T follicular helper cell (primary cell): Measurements from ENCODE around the gene OTOA.
"Not testable (repeated sequence)": the region's sequence is repeated elsewhere in the genome, so short reads cannot be mapped to it uniquely, and the experiment has no call there.

Experiments used
- DNase-seq: peaks from one replicate; pipeline ENCODE4 v3.0.0-alpha.2; 2020; ENCODE audit warnings: low read depth

The OTOA gene

DNA sequence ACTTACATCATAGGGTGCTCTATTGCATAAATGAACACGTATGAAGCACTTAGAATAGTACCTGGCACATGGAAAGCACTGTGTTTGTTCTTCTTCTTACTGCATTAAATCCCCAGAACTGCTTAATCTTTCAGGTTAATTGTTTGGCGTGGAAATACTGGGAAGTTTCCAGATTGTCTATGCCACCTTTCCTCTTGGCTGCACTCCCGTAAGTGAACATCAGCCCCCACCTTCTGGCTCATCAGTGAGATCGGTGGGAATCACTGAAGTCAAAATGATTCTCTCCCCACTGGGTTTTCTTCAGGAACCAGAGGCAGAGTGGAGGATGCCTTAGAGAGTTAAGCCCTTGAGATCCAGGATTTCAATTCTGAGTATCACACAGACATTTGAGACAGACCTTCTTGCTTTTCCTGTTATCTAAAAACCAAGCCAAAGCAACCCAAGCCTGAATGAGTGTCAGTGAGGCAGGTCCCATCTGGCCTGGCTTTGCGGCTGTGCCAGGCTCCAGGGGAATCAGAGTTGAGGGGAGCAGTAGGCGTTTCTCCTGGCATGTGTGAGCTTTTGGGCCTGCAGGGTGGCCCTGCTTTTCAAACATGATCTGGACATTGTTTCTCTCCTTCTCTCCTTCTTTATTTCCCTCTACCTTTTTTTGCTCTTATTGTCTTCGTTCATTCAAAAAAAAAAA lies 59.1 kb downstream of the OTOA start:
- no peak for DNase-seq

DNA sequence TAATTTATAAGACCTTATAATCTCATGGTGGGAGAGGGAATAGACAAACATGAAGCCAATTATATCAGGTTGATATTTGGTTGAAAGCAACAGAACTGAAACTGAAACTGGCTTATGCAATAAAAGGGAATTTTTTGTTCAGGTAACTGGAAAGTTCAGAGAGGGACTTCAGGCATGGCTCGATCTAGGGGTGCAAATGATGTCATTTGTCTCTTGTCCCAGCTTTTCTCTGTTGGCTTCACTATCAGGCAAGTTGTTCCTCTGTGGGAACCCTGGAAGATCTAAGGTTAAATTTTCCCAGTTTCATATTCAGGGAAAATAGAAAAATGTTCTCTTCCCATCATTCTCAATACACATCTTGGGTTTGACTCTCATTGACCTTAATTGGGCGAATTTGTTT lies 59.8 kb downstream of the OTOA start:
- no peak for DNase-seq

DNA sequence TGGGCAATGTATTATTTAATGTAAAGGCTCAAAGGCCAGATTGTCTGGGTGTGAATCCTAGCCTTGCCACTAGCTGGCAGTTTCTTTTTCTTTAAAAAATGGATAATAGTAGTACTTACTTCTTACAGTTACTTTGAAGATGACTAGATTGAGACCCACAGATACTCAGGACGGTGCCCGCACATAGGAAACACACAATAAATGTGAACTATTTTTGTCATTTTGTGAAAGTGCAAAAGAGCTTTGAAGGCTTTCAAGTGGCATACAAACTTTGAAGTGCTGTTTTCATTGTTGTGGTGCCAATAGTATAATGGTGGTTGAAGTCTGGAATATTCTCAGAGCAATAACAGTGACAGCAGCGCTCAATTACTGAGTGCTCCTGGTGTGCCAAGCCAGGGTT lies 63.6 kb downstream of the OTOA start:
- DNase-seq, result no peak

DNA sequence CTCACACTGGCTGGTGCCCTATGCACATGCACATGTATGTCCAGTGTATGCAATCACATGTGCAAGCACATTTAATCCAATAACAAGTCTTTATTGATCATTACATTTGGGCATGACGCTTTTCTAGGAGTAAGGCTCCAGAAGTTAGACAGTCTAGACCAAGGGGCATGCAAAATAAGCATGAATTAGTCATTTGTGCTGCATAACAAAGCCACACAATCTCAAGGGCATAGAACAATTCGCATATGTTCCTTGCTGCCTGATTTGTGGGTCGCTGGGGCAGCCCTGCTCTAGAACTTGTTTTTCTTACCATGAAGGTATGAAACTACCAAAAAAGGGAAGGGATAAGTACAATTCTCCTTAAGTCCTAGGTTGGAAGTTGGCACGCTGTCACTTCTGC lies 67.5 kb downstream of the OTOA start:
- DNase-seq, result not testable (repeated sequence)

DNA sequence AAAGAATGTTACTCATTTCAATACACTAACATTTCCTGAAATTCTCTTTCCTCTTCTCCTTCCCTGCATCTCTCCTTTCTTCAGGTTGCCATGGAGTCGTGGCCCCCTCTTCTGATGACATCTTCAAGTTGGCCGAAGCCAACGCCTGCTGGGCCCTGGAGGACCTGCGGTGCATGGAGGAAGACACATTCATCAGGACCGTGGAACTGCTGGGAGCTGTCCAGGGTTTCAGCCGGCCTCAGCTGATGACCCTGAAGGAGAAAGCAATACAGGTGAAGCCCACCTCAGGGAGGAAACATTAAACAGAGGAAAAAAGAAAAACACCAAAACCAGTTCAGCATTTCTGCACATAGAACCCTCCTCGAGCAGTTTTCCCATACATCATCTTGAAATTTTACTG lies 76.9 kb downstream of the OTOA start:
- DNase-seq, result not testable (repeated sequence)

DNA sequence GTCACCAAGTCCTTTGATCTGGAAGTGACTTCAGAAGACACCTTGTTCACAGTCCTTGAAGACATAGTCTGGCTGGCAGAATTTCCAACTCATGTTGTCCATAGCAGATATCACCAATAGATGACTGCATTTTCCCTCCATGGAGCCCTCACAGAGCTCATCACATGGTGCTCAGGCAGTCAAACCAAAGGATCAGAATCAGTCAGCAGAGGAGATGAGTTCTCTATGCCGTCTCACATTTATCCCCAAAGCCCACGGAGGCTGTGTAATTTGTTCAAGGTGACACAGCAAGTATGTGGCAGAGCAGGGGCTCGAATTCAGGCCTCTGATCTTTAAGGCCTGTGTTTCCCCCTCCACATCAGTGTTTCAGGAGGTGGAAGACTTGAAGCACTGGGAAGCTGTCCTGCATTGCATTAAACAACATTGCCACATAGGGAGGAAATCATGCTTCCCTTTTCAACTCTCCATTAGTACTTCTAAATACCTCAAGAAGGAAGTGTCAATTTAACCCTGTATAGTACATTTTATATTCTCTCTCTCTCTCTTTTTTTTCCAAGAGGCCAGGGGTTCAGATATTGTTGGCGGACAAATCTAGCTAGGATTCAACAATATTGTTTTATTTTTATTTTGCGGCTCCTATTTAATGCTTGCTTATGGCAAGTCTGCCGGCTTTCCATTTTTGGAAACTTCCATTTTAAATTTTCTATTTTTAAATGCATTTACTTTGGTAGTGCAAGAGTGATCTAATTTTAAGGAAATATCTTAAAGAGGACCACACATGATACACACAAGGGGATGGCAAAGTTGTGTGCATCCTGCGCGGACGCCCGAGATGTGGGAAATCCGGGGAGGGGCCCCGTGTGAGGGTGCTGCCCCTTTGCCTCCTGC lies 92.7 kb downstream of the OTOA start:
- DNase-seq, result not testable (repeated sequence)

DNA sequence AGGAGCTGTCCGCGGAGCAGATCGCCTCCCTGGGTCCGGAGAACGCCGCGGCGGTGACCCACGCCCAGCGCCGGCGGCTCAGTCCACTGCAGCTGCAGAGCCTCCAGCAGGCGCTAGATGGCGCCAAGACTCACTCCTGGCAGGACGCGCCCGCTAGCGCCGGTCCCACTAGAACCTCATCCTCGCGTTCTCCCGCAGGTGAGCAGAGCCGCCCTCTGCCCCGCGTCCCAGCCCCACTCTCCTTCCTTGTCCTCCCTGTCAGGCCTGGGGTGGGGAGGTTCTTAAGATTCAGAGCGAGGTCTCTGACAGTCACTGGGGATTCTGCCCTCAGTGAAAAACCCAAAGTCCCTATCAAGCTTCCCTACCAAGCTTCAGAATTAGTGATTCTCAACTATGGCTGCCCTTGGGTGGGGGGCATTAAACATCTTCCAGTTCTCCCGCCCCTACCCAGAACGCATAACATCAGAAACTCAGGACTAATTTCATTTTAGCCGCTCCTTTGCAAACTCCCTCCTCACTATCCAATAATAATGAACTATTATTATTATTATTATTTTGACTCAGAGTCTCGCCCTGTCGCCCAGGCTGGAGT lies 93.4 kb downstream of the OTOA start:
- DNase-seq, result not testable (repeated sequence)

DNA sequence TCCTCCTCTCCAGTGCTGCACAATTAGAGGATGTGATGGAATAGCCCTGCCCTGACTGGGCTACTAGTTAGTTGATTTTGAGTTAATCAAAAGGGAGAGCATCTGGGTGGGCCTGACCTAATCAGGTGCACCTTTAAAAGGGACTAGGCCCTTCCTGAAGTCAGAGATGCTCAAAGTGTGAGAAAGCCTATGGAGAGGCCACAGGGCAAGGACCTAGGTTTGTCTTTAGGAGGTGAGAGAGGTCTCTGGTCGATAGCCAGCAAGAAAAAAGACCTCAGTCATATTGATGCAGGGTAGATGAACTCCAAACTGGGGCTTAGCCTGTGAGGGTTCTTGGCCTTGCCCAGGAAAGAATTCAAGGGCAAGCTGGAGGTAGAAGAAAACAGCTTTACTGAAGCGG lies 104.5 kb downstream of the OTOA start:
- not testable (repeated sequence) for DNase-seq

- not testable (repeated sequence) for DNase-seq
These were observed 105.0 kb downstream of the OTOA start for GRCh38 chr16:21768810-21769209.

- DNase-seq, result not testable (repeated sequence)
These were observed 105.5 kb downstream of the OTOA start for GRCh38 chr16:21769284-21769683.

DNA sequence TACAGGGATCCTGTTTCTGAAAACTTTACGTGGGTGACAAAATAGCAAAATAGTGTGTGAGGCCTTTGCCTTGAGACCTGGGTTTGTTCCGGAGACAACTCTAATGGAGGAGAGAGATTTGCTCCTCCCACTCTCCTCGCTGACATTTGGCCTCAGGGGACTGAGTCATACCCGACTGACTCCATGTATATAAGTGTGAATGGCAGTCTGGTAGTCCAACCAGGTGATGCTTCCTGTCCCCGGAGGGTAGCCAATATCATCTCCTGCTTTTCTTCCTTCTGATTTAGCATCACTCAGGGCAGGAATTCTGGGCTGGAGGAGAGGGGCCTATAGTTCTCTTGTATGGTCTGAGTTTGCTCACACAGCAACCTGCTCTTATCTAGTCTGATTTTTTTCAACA lies 106.8 kb downstream of the OTOA start:
- not testable (repeated sequence) for DNase-seq

DNA sequence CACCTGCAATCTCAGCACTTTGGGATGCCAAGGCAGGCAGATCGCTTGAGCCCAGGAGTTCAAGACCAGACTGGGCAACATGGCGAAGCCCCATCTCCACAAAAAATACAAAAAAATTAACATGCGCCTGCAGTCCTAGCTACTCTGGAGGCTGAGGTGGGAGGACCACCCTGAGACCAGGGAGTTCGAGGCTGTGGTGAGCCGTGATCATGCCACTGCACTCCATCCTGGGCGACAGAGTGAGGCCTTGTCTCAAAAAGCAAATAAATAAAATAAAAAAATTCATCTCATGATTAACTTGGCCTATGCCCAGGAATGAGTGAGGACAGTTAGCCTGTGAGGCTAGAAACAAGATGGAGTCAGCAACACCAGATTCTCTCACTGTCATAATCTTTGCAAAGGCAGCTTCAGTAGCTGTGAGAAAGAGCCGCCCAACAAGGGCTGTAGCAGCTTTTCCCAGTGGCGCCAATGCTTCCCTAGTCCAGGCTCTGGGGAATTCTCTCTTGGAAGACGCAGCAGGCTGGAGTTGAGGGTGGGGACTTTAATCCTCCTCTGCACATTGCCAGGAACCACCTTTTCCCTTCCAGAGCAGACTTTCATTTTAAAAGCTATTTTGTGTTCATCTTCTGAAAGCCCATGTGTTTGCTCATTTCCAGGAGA lies 108.9 kb downstream of the OTOA start:
- DNase-seq, result not testable (repeated sequence)

DNA sequence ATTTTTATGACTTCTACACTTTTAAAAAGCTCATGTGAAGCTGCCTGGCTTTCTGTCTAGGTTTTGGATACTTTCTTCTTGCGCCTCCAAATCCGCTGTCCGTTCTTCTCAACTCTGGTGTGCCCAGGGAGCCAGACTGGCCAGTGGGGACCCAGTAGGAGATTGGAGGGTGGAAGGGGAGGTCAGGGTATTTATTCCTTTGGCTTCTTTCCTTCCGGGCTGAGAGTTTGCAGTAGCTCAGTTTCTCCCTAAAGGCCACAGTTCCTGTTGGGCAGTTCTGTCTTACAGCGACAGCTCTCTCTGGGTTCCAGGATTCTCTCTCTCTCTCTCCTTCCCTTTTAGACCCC lies 109.4 kb downstream of the OTOA start:
- DNase-seq, result not testable (repeated sequence)

DNA sequence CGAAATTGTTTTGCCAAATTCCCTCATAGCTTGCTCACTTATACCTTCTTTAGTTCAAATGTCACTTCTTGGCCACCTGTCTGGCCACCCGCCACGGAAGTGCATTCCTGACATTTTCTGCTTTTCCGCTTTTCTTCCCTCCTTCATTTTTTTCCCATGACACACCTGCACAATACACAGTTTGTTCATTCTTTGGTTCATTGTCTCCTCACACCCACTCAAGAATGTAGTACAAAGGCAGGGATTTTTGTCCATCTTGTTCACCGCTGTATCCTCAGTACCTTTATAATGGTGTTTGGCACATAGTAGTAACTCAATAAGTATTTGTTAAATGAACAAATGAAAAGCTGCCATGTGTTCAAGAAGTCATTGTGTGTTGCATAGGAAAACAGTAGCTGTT lies 116.8 kb downstream of the OTOA start:
- not testable (repeated sequence) for DNase-seq

- not testable (repeated sequence) for DNase-seq
These were observed 126.7 kb downstream of the OTOA start for GRCh38 chr16:21790506-21790905.

DNA sequence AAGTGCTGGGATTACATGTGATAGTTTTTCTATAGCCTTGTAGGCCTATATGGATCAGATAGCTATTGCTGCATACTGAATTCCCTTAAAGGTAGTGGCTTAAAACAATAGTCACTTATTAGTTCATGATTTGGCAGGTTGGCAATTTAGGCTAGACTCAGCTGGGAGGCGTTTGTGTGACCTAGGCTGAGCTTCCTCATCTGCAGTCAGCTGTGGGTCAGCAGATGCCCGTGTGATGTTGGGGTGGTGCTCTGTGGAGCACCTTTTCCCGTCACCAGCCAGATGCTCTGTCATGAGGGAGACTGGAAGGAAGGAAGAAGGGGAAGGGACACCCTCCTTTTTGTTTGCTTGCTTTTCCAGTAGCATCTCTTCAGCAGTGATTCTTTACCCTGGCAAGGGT lies 129.5 kb downstream of the OTOA start:
- DNase-seq, result not testable (repeated sequence)

DNA sequence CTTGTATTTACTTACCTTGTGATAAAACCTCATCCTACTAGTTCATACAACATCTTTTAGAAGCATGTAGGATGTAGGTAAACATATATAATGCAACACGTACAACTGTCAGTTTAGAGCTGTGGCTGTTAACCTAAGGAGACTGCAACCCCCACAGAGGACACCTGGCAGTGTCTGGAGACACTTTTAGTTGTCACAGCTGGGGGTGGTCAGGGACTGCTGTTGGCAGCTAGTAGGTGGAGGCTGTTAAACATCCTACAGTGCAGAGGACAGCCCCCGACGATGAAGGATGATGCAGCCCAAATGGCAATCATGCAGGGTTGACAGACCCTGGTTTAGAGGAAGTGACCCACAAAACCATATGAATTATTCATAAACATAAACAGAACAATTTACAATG lies 134.8 kb downstream of the OTOA start:
- DNase-seq, result not testable (repeated sequence)

- DNase-seq, result not testable (repeated sequence)
These were observed 138.0 kb downstream of the OTOA start for GRCh38 chr16:21801538-21802374.

DNA sequence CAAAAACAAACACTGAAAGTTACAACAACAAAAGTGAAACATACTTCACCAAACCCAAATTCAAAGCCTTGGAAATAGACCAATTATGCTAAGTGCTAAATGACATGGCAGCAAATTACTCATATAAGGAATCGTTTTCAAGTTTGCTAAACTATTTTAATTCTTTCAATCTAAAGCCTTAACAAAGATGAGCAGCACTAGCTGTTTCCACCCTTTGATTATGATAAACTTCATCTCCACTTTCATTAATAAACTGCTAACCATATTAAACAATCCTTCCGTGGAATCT lies 138.6 kb downstream of the OTOA start:
- not testable (repeated sequence) for DNase-seq
